Measurements from ENCODE around the gene SH3GLB2. TPM values are rescaled to one million over a fixed set of nuclear protein-coding genes. Genes with fewer than 3 reads are reported as not detected.

SH3GLB2 gene
- total RNA-seq, 4 donors from 2014 or later: 33.6 to 55.1 (median 44.1) TPM

GRCh38 chr9:129011170-129011569 lies 17.0 kb downstream of the SH3GLB2 start:
- no peak overlapping the region for H3K27ac ChIP-seq
- no peak for TF ChIP-seq CTCF (IDR thresholded peaks at IDR 0.05 in 4 of 5, conservative IDR thresholded peaks at IDR 0.05 in 1 of 5)
- TF ChIP-seq POLR2A (IDR thresholded peaks at IDR 0.05): no peak
- DNase-seq (no peak), ATAC-seq (no peak)
- no peaks in the 10 kb centered on the region for H3K27me3 ChIP-seq
- H3K9me3 ChIP-seq: no peaks in the 10 kb centered on the region
- H3K4me1 ChIP-seq: peaks cover 20 to 28% of the 10 kb centered on the region in 2 donors
- in situ Hi-C loops (cut with MboI; ENCODE audit: low sequenced_read_pairs in 4 of 4): no loop called here
- intact Hi-C loops (cut with DNase I; ENCODE audit: low total_unique reads): no loop called here
- no peak overlapping the region for H3K4me3 ChIP-seq
- H3K36me3 ChIP-seq: peaks cover 0 to 66% of the 10 kb centered on the region in 2 donors

GRCh38 chr9:129010267-129010975 lies 17.7 kb downstream of the SH3GLB2 start:
- in situ Hi-C loops (cut with MboI; ENCODE audit: low sequenced_read_pairs in 4 of 4): no loop called here

GRCh38 chr9:129009584-129010141 lies 18.5 kb downstream of the SH3GLB2 start:
- DNase-seq (no peak), ATAC-seq (no peak)
- no peak overlapping the region for H3K4me3 ChIP-seq
- H3K9me3 ChIP-seq: no peaks in the 10 kb centered on the region
- TF ChIP-seq CTCF (IDR thresholded peaks at IDR 0.05 in 4 of 5, conservative IDR thresholded peaks at IDR 0.05 in 1 of 5): no peak
- no peak for TF ChIP-seq POLR2A (IDR thresholded peaks at IDR 0.05)
- intact Hi-C loops (cut with DNase I; ENCODE audit: low total_unique reads) (no loop called here), in situ Hi-C loops (cut with MboI; ENCODE audit: low sequenced_read_pairs in 4 of 4) (no loop called here)
- H3K36me3 ChIP-seq: peaks cover 0 to 72% of the 10 kb centered on the region in 2 donors
- H3K27me3 ChIP-seq: no peaks in the 10 kb centered on the region
- no peak overlapping the region for H3K27ac ChIP-seq
- peaks cover 20 to 28% of the 10 kb centered on the region in 2 donors for H3K4me1 ChIP-seq

More at GRCh38 chr9:129010267-129010975, 17.7 kb downstream of the SH3GLB2 start:
- TF ChIP-seq CTCF (IDR thresholded peaks at IDR 0.05 in 4 of 5, conservative IDR thresholded peaks at IDR 0.05 in 1 of 5) (no peak), POLR2A (IDR thresholded peaks at IDR 0.05) (no peak)
- Histone ChIP-seq H3K4me3 (no peak overlapping the region), H3K27ac (no peak overlapping the region), H3K36me3 (peaks cover 0 to 73% of the 10 kb centered on the region in 2 donors), H3K9me3 (no peaks in the 10 kb centered on the region), H3K27me3 (no peaks in the 10 kb centered on the region), H3K4me1 (peaks cover 20 to 28% of the 10 kb centered on the region in 2 donors)
- intact Hi-C loops (cut with DNase I; ENCODE audit: low total_unique reads): no loop called here
- DNase-seq (no peak), ATAC-seq (no peak)

GRCh38 chr9:129008986-129009583 lies 19.0 kb downstream of the SH3GLB2 start:
- Histone ChIP-seq H3K36me3 (peaks cover 0 to 67% of the 10 kb centered on the region in 2 donors), H3K27ac (peak overlapping the region in 1 of 4 donors; percentile 66), H3K4me3 (no peak overlapping the region), H3K9me3 (no peaks in the 10 kb centered on the region), H3K4me1 (peaks cover 20 to 28% of the 10 kb centered on the region in 2 donors), H3K27me3 (no peaks in the 10 kb centered on the region)
- intact Hi-C loops (cut with DNase I; ENCODE audit: low total_unique reads): no loop called here
- TF ChIP-seq CTCF (IDR thresholded peaks at IDR 0.05 in 4 of 5, conservative IDR thresholded peaks at IDR 0.05 in 1 of 5) (no peak), POLR2A (IDR thresholded peaks at IDR 0.05) (no peak)
- DNase-seq: no peak
- ATAC-seq: no peak
- in situ Hi-C loops (cut with MboI; ENCODE audit: low sequenced_read_pairs in 4 of 4): no loop called here
